Measurements from ENCODE around the gene MORN3.

MORN3 gene

DNA sequence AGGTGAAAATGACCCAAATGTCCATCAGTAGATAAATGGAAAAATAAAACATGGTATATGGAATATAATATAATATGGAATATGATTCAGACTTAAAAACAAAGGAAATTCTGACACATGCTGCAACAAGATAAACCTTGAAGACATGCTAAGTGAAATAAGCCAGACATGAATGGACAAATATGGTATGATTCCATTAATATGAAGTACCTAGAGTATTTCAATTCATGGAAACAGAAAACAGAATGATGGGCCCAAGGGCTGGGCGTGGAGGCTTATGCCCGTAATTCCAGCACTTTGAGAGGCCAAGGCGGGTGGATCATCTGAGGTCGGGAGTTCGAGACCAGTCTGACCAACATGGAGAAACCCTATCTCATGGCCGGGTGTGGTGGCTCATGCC, 65.9 kb downstream of the MORN3 start:
- DNase-seq (ENCODE audit: low read depth), result no peak
- no peak for TF ChIP-seq CTCF (conservative IDR thresholded peaks at IDR 0.05; ENCODE audit: low read length)
- H3K4me3 ChIP-seq (ENCODE audit: low read length), result no peak overlapping the region

DNA sequence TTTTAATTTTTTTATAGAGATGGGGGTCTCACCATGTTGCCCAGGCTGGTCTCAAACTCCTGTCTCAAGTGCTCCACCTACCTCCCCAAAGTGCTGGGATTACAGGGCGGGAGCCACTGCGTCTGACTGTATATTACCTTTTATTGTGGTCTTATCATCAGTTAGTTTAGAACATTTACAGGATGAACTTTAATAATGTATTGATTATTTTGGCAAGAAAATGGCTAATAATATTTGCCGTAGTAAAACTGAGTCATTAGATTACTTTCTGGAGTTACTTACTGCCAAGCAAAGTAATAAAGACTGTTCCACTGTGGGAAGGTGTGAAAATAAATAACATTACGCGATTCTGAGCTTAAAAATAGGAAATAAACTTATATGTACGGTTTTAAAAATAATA, 66.7 kb downstream of the MORN3 start:
- H3K4me3 ChIP-seq (ENCODE audit: low read length), result no peak overlapping the region

DNA sequence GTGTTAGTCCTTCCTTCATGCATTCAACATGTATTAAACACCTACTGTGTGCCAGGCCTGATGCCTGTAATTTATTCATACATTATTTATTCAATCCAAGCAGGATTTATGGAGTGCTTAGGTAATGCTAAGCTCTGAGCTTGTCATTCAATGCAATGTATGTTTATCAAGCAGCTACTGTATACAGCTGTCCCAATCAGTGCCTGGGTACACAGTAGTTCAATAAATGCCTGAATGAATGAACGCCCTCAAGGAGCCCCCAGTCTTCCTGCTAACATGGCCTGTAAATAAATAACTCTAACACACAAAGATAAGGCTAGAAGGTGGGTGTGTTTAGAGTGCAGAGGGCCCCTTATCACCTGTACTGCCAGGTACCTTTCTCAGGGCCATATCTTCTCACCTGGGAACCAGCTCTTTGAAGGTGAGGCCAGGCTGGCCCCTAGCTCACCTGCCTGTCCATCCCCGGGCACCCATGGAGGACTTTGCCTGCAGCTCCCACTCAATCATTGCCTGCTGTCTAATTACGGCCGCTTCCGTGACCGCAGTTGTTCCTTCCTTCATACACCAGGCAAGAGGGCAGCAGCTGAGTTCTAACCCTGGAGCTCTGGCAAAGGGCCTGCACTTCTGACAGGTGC, 68.6 kb downstream of the MORN3 start:
- no peak overlapping the region for H3K4me3 ChIP-seq (ENCODE audit: low read length)
- TF ChIP-seq CTCF (conservative IDR thresholded peaks at IDR 0.05; ENCODE audit: low read length), result no peak
- DNase-seq (ENCODE audit: low read depth), result no peak

More for the DNA sequence above, 66.7 kb downstream of the MORN3 start:
- TF ChIP-seq CTCF (conservative IDR thresholded peaks at IDR 0.05; ENCODE audit: low read length), result no peak
- DNase-seq (ENCODE audit: low read depth), result no peak
